Stimulated activated CD4-positive, alpha-beta T cell treated with anti-CD3 and anti-CD28 coated beads, Interleukin-4, amount 100 ng/mL, for 48 hours (primary cell): ENCODE measurements around the gene ECSCR.
"Not testable (repeated sequence)": the region's sequence is repeated elsewhere in the genome, so short reads cannot be mapped to it uniquely, and the experiment has no call there.

Experiments
- DNase-seq, 2 donors: peaks; one replicate each; pipeline ENCODE4 v3.0.0-alpha.2; 2020; ENCODE audit warnings: low read depth in 2 of 2

ECSCR gene

DNA sequence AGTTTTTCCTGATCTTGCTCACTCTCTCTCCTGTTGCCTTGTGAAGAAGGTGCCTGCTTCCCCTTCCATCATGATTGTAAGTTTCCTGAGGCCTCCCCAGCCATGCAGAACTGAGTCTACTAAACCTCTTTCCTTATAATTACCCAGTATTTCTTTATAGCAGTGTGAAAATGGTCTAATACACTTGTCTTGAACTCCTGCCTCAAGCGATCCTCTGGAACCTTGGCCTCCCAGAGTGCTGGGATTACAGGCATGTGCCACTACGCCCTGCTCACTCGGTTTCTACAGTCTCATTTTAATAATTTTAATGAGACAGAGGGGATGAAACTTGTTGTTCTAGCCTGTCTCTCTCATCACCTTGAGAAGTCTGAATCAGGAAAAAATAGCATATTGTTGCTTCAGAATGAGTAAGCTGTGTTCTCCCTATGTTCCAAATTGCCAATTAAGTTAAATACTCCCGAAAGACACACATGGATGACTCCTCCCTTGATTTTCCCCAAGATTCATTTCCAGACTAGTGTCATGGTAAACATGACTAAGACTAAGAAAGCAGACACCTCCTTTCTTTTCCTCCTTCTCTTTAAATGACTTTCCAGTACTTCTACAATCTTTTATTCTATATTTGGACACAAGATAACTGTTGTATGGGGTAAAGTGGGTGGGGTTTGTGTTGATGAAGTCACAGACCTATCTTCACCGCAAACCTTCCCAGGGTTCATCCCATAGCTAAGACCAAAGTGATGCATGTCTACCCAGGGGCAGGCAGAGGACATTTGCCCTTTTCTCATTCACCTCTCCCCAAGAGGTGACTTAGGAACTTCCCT is 15.4 kb downstream of the ECSCR start:
- no peak for DNase-seq

DNA sequence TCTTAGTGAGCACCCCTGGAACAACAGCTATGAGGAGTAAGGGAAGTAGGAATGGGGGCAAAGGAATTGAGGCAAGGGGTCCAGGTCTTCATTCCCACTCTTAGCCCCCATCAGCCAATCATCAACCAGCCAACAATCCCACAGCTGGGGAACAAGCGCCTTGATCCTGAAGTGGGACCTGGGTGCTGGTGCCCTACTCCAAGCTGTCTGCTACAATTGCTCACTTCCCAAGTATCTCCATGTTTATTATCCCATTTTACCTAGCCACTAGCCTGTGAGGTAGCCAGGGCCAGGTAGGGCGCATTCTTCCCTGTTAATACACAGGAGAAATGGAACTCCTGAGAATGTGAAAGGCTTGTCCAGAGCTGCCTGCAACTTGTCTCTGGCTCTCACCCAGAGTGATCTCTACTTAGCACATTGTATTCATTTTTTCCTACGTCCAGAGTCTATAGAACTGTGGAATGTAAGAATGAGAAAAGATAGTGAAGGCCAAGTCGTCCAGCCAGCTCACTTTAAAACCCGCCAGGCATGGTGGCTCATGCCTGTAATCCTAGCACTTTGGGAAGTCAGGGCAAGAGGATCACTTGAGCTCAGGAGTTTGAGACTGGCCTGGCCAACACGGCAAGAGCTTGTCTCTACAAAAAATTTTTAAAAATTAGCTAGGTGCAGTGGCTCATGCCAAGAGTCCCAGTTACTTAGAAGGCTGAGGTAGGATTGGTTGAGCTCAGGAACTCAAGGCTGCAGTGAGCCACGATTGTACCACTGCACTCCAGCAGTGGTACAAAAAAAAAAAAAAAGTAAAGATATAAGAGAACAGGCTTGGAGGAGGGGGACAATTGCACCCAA is 17.0 kb downstream of the ECSCR start:
- DNase-seq: no peak

DNA sequence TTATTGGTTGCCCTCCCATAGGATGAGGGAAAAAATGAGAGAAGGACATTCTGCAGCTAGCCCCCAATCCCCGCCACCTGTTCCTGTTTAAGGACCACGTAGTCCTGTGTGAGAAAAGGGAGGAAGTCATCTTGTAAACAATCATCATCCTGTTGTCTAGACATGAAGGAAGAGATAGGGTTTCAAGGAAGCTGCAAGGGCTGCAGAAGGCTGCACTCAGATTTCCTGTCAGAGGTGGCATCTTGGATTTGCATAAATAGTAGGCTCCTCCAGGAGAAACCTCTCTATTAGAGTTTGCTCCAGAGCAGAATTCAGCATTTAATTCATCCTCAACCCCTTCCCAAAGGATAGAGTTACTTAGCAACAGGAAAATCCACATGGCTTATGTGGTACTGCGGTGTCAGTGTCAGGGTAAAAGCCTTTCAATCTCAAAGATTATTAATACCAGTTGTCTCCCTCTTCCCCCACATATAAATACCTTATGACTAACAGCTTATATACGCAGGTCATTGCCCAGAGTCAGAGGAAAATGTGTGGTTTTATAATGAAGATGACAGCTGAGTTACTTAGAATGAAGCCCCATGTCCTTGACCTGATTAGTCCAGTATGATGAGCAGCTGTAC is 18.6 kb downstream of the ECSCR start:
- DNase-seq: no peak

DNA sequence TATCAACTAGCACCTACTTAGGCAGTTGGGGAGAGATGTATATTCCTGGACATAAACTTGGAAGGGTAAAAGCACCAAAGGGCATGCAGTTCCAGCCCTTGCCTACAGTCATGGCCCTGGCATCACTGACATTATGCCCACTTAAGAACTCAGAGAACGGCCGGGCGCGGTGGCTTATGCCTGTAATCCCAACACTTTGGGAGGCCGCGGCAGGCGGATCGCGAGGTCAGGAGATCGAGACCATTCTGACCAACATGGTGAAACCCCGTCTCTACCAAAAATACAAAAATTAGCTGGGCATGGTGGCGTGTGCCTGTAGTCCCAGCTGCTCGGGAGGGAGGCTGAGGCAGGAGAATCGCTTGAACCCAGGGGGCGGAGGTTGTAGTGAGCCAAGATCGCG is 22.1 kb downstream of the ECSCR start:
- not testable (repeated sequence) for DNase-seq

DNA sequence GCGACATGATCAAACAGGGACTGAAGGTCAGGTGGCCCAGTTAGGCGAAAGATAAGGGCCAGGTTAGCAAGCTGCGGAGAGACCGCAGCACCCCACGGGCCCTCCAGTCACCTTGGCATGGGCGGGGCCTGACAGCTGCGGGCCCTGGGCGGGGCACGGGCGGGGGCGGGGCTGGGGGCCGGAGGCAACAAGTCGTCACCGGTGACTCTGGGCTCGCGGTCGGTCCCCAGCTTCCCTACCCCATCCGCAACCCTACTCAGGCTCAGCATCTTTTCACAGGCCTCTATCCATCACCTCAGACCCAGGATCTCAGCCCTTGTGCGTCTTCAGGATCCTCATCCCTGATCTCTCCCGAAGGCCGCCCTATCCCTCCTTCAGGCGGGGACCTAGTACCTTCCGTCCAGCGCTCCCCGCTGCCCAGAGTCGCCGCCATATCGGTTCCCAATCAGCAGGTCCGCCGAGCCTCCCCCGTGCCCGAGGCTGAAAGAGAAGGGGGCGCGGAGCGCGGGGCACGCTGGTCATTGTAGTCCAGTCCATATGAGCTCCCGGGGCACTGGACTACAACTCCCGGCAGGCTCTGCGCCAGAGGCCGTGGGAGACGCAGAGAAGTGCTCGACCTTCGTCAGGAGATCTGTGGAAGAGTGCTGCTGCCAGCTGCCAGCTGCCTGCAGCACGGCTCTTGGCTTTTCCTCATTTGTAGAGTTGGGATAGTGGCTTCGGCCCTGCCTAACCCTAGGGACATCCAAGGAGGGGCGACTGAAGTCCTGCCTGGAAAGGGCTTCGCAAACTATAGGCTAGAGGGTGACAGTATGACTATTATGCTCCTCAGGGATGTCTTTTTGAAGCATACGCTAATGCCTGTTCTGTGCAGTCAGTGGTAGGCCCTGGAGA is 23.3 kb downstream of the ECSCR start, which contains the start of gene DNAJC18:
TSS of gene DNAJC18 (minus strand) at position 513 of the 891 bp plus-strand sequence. CDS start at position 433, 80 bp downstream.
- peak; percentile 88 to 91 for DNase-seq

DNA sequence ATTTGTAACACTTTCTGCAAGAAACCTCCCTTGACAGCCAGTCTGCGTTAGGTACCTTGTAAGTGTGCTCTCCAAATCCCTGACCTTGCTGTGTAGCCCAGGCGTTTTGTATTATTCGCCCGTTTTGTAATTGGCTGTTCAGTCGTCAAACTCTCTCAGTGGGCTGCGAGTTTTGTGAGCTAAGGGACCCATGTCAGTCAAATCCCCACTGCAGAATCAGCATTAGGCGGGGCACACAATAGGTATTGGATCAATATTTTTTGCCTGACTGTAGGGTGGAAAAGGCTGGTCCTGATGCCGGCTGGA is 23.9 kb downstream of the ECSCR start:
- no peak for DNase-seq

DNA sequence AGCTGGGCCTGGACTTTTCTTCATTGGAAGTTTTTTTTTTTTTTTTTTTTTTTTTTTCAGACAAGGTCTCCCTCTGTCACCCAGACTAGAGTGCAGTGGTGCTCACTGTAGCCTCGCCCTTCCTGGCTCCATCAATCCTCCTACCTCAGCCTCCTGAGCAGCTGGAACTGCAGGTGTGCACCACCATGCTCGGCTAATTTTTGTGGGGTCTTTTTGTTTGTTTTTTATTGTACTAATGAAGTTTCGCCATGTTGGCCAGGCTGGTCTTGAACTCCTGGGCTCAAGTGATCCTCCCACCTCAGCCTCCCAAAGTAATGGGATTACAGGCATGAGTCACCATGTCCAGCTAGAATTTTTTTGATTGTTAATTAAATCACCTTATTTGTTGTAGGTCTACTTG is 26.9 kb downstream of the ECSCR start:
- no peak for DNase-seq

DNA sequence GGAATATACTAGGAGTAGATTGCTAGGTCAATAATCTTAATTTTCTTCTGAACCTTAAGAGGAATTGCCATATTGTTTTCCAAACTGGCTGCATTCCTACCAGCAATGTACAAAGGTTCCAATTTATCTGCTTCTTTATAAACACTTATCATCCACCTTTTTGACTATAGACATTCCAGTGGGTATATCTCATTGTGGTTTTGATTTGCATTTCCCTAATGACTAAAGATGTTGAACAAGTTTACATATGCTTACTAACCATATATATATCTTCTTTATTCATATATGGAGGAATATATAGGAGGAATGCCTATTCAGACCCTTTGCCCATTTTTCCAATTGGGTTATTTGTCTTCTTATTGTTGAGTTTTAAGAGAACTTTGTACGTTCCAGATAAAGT is 30.8 kb downstream of the ECSCR start:
- no peak for DNase-seq

DNA sequence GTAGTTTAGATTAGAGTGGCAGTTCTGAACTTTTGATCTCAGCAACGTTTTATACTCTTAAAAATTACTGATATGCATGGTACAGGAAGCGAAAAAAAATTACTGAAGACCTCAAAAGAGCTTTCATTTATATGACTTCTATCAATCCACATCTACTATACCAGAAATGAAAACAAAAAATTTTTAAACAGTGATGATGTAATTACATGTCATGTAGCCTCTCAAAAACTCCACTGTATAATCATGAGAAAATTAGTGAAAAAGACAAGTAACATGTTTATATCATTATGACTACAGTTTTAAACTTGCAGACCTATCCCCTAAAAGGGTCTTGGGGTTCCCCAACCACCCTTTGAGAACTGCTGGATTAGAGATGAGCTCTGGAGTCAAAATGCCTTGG is 32.5 kb downstream of the ECSCR start:
- DNase-seq: no peak

DNA sequence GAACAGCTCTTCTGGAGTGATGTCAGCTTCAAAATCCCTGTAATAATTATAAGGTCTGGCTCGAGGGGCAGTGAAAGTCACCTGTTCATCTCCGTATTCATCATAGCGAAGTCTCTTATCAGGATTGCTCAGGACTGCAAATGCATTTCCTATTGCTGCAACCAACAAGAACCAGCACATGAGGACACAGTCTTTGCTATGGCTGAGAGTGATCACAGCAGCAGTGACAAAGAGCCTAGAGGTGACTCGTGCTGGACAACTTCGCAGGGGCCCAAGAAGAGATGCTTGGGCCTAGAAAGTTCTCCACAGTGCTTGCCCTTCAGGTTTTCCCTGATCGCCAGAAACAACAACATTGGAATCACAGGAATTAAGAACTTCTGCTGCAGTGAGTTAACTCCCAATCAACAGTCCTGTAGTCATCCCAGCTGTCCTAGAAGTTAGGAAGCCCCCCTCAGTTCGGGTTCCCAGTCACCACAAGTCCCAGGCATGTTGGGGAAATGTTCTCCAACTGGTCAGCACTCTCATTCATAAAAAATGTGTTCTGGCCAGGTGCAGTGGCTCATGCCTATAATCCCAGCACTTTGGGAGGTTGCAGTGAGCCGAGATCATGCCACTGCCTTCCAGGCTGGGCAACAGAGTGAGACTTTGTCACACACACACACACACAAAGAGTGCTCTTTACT is 36.2 kb downstream of the ECSCR start:
- no peak for DNase-seq

DNA sequence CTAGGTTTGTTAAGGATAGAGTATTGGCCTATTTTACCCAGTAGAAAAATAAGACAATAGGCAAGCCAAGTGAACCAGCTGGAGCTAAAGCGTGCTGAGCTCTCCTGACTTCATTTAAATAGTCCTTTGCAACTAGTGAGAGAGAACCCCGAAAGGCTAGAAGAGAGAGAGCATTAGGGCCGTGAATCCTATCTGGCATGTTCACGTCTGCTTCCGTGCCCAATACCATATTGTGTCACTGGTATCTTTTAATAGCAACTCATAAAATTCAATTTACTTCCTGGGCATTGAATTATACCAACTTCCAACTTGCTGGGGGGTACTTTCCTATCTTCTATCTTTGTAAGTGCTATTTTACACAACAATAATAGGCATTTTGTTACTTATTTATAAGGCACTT is 37.0 kb downstream of the ECSCR start:
- no peak for DNase-seq

DNA sequence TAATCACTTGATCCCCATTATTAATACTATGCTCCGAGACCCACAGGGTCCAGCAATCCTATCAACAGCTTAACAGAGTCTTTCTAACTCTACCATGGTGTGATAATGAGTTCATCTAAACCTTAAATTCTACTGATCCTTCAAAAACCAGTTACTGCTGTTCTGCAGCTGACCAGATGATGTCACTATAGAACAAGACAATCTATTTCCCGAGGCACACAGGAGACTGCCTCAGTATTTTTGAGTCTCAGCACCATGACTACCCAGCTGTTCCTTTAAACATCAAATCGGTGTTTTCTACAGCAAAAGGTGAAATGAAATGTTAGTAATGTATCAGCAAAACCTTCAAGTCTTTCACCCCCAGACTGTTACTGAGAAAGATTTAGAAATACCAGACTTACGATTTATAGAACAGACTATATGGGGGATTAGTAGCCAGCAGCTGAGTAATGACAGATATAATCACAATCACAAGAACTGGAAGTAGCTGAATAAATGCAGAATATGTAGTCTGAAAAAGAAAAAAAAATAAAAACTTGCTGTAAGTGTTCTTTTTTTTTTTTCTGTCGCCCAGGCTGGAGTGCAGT is 40.1 kb downstream of the ECSCR start:
- DNase-seq: peak in 1 of 2 donors; percentile 39

DNA sequence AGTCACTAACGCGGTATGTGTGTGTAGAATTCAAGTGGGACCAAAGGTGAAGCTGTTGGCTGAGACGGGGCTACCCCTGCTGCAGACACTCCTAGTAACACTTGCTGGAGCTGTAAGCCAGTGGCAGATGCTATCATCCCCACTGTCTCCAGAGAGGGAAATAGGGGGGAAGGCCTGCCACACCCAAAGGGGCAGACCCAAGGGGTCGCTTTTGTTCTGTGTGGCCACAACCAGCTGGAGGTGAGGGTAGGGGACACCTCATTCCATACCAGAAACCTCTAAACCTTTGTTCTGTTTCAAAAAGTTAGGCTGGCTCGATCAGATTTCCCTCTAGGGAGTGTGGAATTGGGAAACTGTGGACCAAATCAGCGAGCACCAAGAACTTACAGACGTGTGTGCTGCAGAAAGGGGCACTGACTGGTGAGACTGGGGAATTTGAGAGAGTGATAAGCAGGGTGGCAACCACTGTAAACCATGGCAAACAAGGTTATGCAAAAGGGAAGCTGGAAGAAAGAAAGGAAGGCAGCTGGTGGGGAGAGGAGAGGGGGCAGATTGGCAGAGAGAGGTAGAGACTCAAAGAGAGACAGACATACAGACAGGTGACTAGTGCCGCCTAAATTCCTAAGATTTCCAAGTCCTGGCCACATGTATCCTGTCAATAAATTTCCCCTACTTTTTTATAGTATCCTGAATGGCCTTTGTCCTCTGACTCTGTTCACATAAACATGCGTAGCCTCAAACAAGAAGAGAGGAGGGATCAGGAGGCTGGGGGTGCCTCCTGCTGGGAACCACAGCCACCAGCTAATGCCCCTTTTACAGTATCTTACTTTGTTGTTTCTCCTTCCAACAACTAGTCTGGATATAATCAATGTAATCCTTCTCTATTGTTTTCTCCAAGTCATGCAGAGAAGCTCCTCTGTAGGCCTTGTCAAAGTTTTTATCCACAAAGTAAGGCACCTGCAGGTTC is 43.0 kb downstream of the ECSCR start:
- DNase-seq: no peak

DNA sequence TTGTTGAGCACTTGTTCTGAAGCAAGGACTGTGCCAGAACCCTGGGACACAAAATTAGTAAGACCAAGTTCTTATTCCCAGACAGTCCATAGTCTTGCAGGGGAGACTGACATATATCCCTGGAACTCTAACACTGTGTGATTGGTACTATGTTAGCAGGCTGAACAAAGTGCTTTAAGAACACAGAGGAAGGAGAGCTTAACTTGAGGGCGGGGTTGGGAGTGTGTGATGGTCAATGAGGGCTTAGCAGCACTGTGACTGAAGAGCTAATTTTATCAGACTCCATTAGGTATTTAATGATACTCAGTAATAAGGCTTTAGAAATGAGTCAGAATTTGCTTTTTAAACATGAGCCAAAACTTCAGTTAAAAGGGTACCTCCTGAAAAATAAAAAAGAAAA is 43.8 kb downstream of the ECSCR start:
- no peak for DNase-seq

DNA sequence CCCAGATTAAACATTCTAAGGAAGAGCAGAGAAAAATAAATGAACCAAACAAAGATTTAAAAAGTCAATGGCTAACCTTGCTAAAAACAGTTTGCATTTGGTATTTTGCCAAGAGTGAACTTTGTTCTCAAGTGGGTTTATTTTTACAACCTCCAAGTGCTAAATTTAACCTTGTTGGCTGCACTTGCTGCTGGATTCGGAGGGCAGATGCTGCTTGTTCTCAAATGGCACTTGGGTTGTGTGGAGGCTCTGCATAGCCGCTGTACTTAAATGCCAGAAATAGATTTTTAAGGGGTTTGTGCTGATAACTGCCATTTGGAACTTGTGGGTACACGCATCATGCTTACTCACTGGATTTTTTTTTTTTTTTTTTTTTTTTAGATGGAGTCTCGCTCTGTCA is 45.3 kb downstream of the ECSCR start:
- DNase-seq: no peak

DNA sequence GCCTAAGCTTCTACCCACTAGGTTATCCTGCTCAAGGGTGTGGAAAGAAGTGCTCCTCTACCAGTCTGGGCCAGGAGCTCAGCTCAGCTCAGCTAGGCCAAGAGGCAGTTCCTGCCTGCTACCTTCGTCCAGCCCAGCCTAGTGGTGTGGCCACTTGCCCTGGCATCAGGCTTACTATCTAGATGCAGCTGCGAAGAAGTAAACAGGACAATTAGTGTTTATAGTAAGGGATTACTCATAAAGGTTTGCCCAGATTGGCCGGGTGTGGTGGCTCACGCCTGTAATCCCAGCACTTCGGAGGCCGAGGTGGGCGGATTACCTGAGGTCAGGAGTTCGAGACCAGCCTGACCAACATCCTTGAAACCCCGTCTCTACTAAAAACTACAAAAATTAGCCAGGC is 45.9 kb downstream of the ECSCR start:
- no peak for DNase-seq

DNA sequence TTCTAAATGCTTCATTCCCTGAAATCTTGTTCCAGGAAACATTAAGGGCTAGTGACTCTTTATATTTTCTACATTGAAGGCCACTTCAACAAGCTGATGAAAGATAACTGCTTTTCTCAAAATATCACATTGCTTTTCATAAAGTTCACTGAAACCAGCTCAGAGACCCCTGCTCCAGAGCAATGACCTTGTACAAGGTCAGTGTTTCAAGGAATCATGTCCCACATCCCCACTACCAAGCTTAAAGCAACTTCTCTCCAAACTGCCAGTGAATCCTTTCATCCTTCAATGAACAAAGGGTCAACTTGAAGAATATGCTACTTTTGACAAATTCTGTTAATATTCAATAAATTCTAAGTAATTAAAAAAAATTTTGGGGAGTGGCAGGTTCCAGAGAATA is 46.7 kb downstream of the ECSCR start:
- no peak for DNase-seq

DNA sequence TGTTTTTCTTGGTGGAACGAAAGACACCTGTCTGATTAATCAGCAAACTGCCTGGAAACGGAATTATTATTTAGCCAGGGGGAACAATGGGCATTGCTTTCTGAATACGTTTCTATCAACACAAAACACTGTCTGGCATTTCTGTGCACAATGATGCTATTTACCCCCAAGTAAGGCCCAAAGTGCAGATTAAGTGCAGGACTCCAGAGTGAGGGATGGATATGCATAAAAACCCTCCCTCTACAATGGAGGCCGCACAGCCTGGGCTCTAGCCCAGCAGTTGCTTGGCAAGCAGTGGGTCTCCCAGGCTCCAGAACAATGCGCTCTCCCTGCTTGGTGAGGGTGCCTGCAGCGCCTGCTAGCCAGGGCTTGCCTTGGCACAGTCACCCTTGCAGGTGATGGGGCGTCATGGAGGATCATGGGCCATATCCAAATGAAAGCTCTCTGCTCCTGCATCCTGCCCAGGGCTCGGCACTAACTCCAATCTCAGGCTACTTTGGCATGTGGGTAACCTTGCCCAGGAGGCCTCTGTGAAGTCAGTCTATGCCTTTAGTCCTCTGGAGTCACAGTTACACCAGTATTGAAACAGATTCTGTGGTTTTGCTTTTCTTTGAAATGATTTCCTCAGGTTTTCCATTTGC is 47.2 kb downstream of the ECSCR start:
- DNase-seq: peak in 1 of 2 donors; percentile 35

DNA sequence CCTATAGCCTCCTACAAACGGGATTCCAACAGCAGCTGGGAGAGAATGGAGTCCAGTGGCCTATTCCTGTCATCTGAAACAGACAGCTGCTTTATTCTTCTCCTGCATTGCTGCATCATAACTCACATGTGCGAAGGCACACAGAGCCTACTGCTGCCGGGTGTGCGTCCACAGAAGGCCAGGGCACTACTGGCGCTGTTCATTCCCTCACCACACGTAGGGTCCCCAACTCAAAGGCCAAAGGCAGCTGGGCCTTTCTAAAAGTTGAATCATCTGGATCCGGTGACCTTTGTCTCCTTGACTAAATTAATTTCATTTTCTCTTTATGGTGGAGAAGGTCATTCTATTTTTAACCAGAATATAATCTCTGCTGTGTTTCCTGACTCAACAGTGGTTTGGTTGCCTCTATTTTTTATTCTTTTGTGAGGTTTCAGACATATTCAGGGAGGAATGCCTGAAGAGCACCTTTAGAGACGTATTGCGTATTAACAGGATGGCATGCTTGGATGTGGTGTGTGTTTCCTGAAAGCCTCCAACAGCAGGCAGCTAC is 47.9 kb downstream of the ECSCR start:
- DNase-seq: no peak
